ENCODE results near the gene SORBS1. TPM values are rescaled to one million over a fixed set of nuclear protein-coding genes. Genes with fewer than 3 reads are reported as not detected.

Gene SORBS1
- total RNA-seq, 1 donor from 2014 or later: 426 TPM

DNA sequence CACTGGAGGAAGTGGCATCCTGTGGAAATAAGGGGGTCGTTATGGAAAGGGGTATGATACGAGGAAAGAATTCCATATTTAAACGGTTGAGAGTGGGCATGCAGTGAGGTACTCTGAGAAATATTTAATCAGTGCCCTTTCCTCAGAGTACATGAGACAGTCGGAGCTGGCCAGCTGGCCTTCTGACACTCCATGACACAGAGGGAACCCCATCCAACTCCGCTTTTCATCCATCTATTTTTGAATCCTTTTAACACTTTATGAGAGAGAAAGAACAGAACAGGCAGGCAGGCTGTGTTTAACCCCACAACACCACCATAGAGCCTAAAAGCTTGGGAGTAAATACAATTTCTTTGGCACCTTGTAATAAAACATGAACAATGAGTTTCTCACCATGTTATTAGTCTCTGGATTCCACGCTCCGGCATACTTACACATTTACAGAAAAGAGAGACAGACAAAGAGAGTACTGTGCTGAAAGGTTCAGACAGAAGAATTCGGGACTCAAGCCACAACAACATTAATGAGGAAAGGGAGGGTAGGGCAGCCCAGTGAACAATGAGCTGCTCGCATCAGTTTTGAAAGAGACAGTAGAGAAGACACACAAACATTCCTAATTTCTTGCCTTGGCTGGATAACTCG lies 146.2 kb downstream of the SORBS1 start:
- no peak for DNase-seq (ENCODE audit: low spot score)

DNA sequence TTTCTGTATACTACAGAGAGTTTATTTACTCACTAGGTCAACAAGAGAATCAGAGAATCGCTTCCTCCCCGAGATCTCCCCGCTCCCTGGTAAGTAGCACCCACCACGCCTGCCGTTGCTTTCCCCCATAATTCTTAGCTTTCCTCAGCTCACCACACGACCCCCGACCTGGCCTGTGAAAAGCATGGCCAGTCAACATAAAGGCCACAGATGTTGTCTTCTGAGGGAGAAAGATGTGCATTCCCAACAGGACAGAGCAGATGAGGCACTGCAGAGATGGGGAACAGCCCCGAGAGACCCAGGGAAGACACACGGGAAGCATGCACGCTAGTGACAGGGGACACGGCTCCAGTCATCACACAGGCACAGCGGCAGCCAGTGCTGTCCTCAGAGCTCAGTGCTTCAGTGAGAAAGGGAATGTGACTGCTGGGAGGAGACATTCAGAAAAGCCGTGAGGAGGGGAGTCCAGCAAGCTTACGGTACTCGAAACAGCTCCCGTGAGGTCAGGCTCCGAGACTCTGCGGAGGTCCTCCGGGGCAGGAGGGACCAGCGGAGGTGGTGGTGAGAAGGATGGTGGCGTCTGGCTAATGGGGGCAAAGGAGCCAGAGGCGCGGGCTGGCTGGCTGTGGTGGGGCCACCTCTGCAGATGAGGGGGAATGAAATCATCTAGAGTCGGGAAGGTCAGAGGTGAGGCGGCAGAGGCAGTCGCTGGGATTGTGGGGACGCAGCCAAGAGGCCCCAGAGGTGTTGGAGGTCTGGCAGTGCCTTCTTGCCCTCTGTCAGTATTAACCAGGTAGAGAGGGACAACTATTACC lies 146.9 kb downstream of the SORBS1 start:
- no peak for DNase-seq (ENCODE audit: low spot score)

DNA sequence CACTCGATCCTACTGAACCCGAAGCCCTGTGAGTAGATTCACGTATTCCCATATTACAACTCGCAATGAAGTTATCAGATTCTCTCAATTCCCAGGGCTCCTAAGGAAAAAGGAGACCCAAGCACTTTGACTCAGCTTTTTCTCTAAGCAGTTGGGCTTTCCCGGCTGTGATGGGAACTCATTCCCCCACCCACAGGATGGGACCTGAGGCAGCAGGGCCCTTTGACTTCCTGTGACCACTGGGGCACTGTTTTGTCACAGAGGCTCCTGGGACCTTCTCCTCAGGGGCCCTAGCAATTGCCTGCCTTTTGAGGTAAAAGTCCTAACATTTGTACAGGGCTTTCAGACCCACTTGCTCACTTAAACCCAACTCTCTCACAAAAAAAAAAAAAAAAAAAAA lies 147.6 kb downstream of the SORBS1 start:
- DNase-seq (ENCODE audit: low spot score): no peak

- no peak for DNase-seq (ENCODE audit: low spot score)
These were observed 149.5 kb downstream of the SORBS1 start for GRCh38 chr10:95411635-95412034.

GRCh38 chr10:95408983-95409873 lies 151.9 kb downstream of the SORBS1 start:
- peak; percentile 19 for DNase-seq (ENCODE audit: low spot score)

- DNase-seq (ENCODE audit: low spot score): no peak
These were observed 152.8 kb downstream of the SORBS1 start for GRCh38 chr10:95408148-95408960.

DNA sequence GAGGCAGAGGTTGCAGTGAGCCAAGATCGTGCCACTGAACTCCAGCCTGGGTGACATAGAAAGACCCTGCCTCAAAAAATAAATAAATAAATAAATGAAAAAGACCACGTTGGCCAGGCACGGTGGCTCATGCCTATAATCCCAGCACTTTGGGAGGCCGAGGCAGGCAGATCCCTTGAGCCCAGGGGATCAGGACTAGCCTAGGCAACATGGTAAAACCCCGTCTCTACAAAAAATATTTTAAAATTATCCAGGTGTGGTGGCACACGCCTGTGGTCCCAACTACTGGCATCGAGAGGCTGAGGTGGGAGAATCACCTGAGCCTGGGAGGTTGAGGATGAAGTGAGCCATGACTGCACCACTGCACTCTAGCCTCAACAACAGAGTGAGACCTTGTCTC lies 153.6 kb downstream of the SORBS1 start:
- DNase-seq (ENCODE audit: low spot score): no peak

DNA sequence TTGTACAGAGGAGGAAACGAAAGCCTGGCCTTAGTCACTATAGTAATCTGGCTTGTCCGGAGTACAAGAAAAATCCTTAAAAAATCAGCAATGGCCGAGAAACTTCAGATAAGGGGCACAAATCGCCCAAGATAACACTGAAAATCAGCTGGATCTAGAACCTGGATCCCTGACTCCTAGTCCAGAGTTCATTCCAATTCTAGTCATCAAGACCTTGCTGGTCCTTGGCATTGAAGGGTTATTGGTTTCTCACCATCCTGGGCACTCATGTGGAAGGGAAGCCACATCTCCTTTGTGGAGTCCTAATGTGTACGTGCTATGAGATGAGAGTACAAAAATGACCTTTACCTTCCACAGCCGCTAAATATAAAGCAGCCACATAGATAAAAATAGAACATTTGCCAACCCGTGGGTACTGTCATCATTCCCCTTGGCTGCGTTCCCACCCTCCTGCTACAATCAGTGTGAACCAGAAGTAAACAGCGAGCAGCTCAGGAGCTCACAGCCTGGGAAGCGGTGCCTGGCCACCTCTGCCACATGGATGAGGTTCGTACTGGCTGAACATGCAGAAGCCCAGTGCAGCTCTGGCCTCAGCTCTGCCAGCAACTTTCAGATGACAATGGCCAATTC lies 154.4 kb downstream of the SORBS1 start:
- DNase-seq (ENCODE audit: low spot score): no peak

DNA sequence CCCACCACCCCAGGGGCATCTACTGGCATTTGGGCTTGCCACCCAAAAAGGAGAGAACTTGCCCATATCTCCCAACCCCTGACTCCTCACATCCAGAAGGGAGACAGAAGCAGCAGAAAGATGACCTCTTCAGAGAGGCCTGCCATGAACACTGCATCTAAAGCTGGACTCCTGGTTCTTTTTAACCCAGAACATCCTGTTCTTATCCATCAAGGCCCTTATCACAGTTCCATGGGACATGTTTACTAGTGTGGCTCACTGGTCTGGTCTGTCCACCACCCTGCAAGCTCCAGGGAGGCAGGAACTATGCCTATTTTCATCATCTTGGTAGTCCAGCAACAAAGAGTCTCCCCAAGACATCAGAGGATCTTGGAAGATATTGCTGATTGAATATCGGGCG lies 155.5 kb downstream of the SORBS1 start:
- no peak for DNase-seq (ENCODE audit: low spot score)

DNA sequence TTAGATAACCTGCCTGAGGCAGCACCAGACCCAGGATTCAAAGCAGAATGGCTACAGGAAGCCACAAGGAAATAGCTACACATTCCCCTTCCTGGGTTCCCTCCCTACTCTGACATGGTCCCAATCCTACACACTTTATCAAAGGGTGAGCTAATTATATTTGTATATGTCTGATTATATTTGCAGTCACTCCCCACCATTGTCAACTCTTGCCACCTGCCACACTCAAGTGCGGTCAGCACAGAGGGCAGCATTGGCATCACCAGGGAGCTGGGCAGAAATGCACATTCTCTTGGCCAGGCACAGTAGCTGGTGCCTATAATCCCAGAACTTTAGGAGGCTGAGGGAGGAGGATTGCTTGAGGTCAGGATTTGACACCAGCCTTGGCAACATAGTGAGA lies 156.3 kb downstream of the SORBS1 start:
- DNase-seq (ENCODE audit: low spot score): no peak

DNA sequence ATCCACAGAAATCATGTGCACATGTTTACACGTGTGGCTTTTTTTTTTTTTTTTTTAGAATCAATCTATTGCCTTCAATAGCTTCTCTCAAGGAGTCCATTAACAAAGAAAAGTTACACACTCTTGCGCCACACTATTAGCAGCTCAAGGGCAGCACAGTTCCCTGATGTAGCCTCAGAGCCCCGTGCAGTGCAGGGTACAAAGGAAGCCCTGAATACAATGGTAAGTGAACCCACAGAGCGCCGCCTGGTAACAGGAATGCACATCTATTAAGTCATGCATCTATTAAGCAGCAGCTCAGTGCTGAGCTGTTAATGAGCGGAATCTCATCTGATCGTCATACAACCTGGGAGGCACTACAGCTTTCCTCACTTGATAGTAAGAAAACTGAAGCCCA lies 156.7 kb downstream of the SORBS1 start:
- DNase-seq (ENCODE audit: low spot score): no peak

DNA sequence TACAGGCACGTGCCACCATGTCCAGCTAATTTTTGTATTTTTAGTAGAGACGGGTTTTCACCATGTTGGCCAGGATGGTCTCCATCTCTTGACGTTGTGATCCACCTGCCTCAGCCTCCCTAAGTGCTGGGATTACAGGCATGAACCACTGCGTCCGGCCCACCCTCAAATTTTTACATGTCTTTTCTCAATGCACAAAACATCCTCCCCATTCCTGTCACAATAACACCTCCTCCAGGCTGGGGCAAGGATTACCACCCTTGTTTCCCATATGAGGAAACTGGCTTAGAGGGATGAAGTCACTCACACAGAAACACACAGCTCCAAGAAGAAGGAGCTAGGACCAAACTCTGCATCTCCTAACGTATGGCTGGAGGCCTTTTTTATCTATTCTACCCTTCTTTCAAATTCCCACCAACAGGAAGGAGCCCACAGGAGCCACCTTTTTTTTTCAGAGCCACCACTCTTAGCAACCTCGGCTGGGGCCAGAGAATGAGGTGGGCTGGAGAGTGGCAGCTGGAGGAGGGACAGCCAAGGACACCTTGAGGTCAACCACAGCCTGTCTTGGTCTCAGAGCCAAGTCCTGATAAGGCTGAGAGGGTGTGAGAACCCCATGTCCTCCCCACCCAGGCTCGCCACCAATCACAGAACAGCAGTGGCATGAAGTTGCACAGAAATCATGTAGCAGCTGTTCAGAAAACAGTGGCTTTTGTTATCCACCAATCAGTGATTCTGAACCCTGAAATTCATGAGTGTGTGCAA lies 157.3 kb downstream of the SORBS1 start:
- DNase-seq (ENCODE audit: low spot score): no peak

DNA sequence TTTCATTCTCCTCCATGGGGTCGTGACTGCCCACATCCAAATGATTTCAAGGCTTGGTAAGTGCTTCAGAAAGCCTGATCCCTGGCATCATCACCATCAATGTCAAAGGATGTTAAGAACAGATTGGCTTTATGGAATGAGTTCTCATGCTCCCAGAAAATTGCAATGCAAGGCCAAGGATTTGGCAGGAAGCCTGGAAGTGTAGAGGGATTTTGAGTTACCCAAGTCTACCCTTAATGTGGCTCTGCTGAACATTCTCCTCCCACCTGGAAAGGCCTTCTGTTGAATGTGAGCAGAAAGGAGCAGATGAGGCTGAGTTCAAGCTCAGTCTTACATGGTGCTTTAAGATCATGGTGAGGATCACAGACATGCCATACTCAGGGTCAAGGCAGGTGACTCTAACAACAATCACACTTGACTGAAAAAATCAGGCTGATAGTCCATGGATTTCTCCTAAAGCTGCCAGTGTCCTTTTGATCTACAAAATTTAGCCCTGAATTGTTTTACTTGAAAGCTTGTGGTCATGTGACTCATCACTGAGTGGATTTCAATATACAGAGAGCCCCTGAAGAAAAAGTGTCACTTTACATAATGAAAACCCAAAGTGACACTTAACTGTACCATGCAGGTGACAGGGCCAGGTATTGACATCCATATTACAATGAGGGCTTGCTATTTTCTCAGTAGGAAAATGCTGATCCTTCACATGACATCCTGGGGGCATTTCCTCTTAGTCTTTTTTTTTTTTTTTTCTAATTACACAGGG lies 159.3 kb downstream of the SORBS1 start:
- DNase-seq (ENCODE audit: low spot score): no peak

- DNase-seq (ENCODE audit: low spot score): no peak
These were observed 160.4 kb downstream of the SORBS1 start for GRCh38 chr10:95400787-95401186.

- DNase-seq (ENCODE audit: low spot score): peak; percentile 56
These were observed 162.0 kb downstream of the SORBS1 start for GRCh38 chr10:95399183-95399582.

GRCh38 chr10:95397747-95398146 lies 163.4 kb downstream of the SORBS1 start:
- DNase-seq (ENCODE audit: low spot score): no peak

DNA sequence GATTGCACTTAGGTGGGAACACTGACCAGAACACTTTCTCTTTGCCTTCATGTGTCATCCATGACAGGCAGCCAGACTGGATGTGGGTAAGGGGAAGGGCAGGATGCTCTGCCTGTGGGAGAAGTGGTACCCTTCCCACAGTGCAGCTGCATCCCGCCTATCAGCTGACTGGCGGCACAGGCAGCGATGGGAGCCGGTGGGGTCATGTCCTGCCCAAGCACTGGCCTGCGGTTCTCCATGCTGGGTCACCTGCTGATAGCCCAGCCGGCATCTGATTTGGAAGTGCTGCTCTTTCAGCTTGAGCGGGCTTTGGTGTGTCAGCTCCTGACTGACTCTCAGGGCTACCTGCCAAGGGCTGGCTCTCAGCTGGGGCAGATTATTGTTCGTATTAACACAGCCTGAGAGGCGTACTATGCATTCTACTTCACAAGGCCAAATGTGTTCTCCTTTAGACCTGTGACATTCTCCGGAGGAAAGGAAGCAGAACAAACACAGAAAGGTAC lies 165.2 kb downstream of the SORBS1 start:
- no peak for DNase-seq (ENCODE audit: low spot score)

DNA sequence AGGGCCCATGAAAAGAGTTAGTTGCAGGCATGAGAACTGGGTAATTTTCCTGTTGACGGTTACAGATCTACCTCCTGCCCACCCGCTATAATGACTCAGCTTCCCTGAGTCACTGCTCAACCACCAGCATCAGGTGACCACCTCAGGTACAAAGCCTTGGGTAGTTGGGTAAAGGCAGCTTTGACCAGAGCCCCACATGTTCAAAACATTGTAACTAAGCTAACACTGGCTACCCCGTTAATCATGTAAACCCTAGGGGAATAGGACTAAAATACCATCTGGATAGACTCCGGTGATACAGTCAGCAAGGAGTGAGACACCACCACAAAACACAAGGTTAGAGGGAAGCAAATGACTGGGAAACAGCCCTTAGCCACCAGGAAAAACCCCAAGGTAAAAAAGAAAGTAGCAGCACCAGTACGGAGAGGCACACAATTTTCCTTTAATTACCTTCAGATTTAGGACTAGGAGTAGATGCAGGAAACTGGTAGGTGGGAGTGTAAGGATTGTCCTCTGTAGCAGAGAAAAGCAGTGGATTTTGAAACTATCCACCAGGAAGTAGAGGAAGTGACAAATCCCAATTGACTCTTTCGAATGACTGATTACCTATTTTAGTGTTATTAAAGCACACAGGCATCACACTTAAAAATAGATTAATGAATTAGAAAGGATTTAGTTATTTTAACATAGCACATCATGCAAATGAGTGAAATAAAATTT lies 166.8 kb downstream of the SORBS1 start:
- no peak for DNase-seq (ENCODE audit: low spot score)
